Measurements from ENCODE around the gene SLC12A3.
"Not testable (repeated sequence)": the region's sequence is repeated elsewhere in the genome, so short reads cannot be mapped to it uniquely, and the experiment has no call there.

Gene SLC12A3

GRCh38 chr16:56918467-56919012 is 53.5 kb downstream of the SLC12A3 start:
- no peak for DNase-seq (ENCODE audit: low spot score)
- FAIRE-seq, result no peak

- DNase-seq (ENCODE audit: low spot score) (no peak), FAIRE-seq (no peak)
These were observed 54.2 kb downstream of the SLC12A3 start for GRCh38 chr16:56919099-56919800.

GRCh38 chr16:56921571-56921970 is 56.6 kb downstream of the SLC12A3 start:
- no peak for FAIRE-seq
- no peak for DNase-seq (ENCODE audit: low spot score)

- FAIRE-seq, result no peak
- DNase-seq (ENCODE audit: low spot score), result no peak
These were observed 58.6 kb downstream of the SLC12A3 start for GRCh38 chr16:56923481-56924091.

GRCh38 chr16:56927471-56927870 is 62.5 kb downstream of the SLC12A3 start:
- DNase-seq (ENCODE audit: low spot score), result no peak
- FAIRE-seq, result no peak

- no peak for FAIRE-seq
- DNase-seq (ENCODE audit: low spot score), result no peak
These were observed 64.6 kb downstream of the SLC12A3 start for GRCh38 chr16:56929639-56930038.

GRCh38 chr16:56930486-56931270 is 65.7 kb downstream of the SLC12A3 start:
- no peak for FAIRE-seq
- no peak for DNase-seq (ENCODE audit: low spot score)

- DNase-seq (ENCODE audit: low spot score), result no peak
- no peak for FAIRE-seq
These were observed 66.4 kb downstream of the SLC12A3 start for GRCh38 chr16:56931271-56931891.

- FAIRE-seq, result peak; percentile 93
These were observed 67.1 kb downstream of the SLC12A3 start, which contains the start of gene HERPUD1 for GRCh38 chr16:56931892-56932720. Gene HERPUD1, plus strand, starts transcription at chr16:56932142. Its CDS starts 103 bp downstream, at chr16:56932245.

GRCh38 chr16:56932721-56933619 is 68.0 kb downstream of the SLC12A3 start:
- FAIRE-seq, result peak; percentile 30
- DNase-seq (ENCODE audit: low spot score), result peak; percentile 60

More at GRCh38 chr16:56931892-56932720, 67.1 kb downstream of the SLC12A3 start, which contains the start of gene HERPUD1:
- peak; percentile 100 for DNase-seq (ENCODE audit: low spot score)

- DNase-seq (ENCODE audit: low spot score) (no peak), FAIRE-seq (no peak)
These were observed 69.0 kb downstream of the SLC12A3 start for GRCh38 chr16:56933828-56934598.

GRCh38 chr16:56934599-56935145 is 69.7 kb downstream of the SLC12A3 start:
- DNase-seq (ENCODE audit: low spot score); FAIRE-seq: not testable (repeated sequence)

- no peak for FAIRE-seq
- DNase-seq (ENCODE audit: low spot score), result no peak
These were observed 70.2 kb downstream of the SLC12A3 start for GRCh38 chr16:56935201-56935600.

GRCh38 chr16:56936491-56936890 is 71.5 kb downstream of the SLC12A3 start:
- no peak for FAIRE-seq
- DNase-seq (ENCODE audit: low spot score), result no peak

GRCh38 chr16:56936950-56937349 is 71.9 kb downstream of the SLC12A3 start:
- no peak for DNase-seq (ENCODE audit: low spot score)
- no peak for FAIRE-seq

- FAIRE-seq (no peak), DNase-seq (ENCODE audit: low spot score) (no peak)
These were observed 73.9 kb downstream of the SLC12A3 start for GRCh38 chr16:56938664-56939513.

GRCh38 chr16:56939801-56940200 is 74.8 kb downstream of the SLC12A3 start:
- no peak for FAIRE-seq
- DNase-seq (ENCODE audit: low spot score), result no peak
